Measurements from ENCODE around the gene REPIN1. TPM values are rescaled to one million over a fixed set of nuclear protein-coding genes. Genes with fewer than 3 reads are reported as not detected.

The REPIN1 gene
- total and polyA plus RNA-seq, 4 donors: 38.4 to 135 (median 62.0) TPM

GRCh38 chr7:150327308-150327707 lies 41.3 kb upstream of the REPIN1 start:
- H3K9me3 ChIP-seq (ENCODE audit: control insufficient read depth in 4 of 4, insufficient read depth in 3 of 4, low read length in 3 of 4): no peaks in the 10 kb centered on the region
- ATAC-seq (ENCODE audit: insufficient read depth, low FRiP score) (no peak), DNase-seq (no peak)
- no peak overlapping the region for H3K4me3 ChIP-seq
- 93 to 95% methylated on average over 3 of the region's 3 CpGs for WGBS, 2 donors
- H3K27me3 ChIP-seq (ENCODE audit: control insufficient read depth in 3 of 3, insufficient read depth in 3 of 3, low read length in 2 of 3): no peaks in the 10 kb centered on the region
- H3K4me1 ChIP-seq (ENCODE audit: control insufficient read depth in 5 of 5, insufficient read depth in 5 of 5, low read length in 5 of 5): peaks cover 0 to 33% (median 12%) of the 10 kb centered on the region in 5 donors
- no peak overlapping the region for H3K27ac ChIP-seq (ENCODE audit: low read depth in 1 of 2, low read length in 1 of 2)
- no peak for TF ChIP-seq CTCF (IDR thresholded peaks at IDR 0.05; ENCODE audit: control extremely low read depth, extremely low read depth)
- H3K36me3 ChIP-seq (ENCODE audit: control insufficient read depth in 4 of 4, insufficient read depth in 4 of 4, low read length in 4 of 4): peaks cover 0 to 20% (median 6%) of the 10 kb centered on the region in 4 donors
- no peak overlapping the region for H3K9ac ChIP-seq (ENCODE audit: insufficient read depth in 1 of 2, low read length in 2 of 2)

- no peaks in the 10 kb centered on the region for H3K9me3 ChIP-seq (ENCODE audit: control insufficient read depth in 4 of 4, insufficient read depth in 3 of 4, low read length in 3 of 4)
- 86 to 90% methylated on average over 22 of the region's 22 CpGs for WGBS, 2 donors
- H3K27me3 ChIP-seq (ENCODE audit: control insufficient read depth in 3 of 3, insufficient read depth in 3 of 3, low read length in 2 of 3): no peaks in the 10 kb centered on the region
- H3K4me1 ChIP-seq (ENCODE audit: control insufficient read depth in 5 of 5, insufficient read depth in 5 of 5, low read length in 5 of 5): peaks cover 0 to 17% (median 7%) of the 10 kb centered on the region in 5 donors
- H3K9ac ChIP-seq (ENCODE audit: insufficient read depth in 1 of 2, low read length in 2 of 2): no peak overlapping the region
- DNase-seq: no peak
- no peak for TF ChIP-seq CTCF (IDR thresholded peaks at IDR 0.05; ENCODE audit: control extremely low read depth, extremely low read depth)
- no peak overlapping the region for H3K4me3 ChIP-seq
- ATAC-seq (ENCODE audit: insufficient read depth, low FRiP score): no peak
- H3K27ac ChIP-seq (ENCODE audit: low read depth in 1 of 2, low read length in 1 of 2): no peak overlapping the region
- peaks cover 0 to 20% (median 9%) of the 10 kb centered on the region in 4 donors for H3K36me3 ChIP-seq (ENCODE audit: control insufficient read depth in 4 of 4, insufficient read depth in 4 of 4, low read length in 4 of 4)
Measured at GRCh38 chr7:150329331-150330120, 39.1 kb upstream of the REPIN1 start.

GRCh38 chr7:150330211-150330885 lies 38.3 kb upstream of the REPIN1 start:
- Histone ChIP-seq H3K9ac (ENCODE audit: insufficient read depth in 1 of 2, low read length in 2 of 2) (no peak overlapping the region), H3K36me3 (ENCODE audit: control insufficient read depth in 4 of 4, insufficient read depth in 4 of 4, low read length in 4 of 4) (peaks cover 0 to 20% (median 9%) of the 10 kb centered on the region in 4 donors), H3K27ac (ENCODE audit: low read depth in 1 of 2, low read length in 1 of 2) (no peak overlapping the region), H3K27me3 (ENCODE audit: control insufficient read depth in 3 of 3, insufficient read depth in 3 of 3, low read length in 2 of 3) (no peaks in the 10 kb centered on the region), H3K4me3 (no peak overlapping the region), H3K9me3 (ENCODE audit: control insufficient read depth in 4 of 4, insufficient read depth in 3 of 4, low read length in 3 of 4) (no peaks in the 10 kb centered on the region), H3K4me1 (ENCODE audit: control insufficient read depth in 5 of 5, insufficient read depth in 5 of 5, low read length in 5 of 5) (peaks cover 0 to 17% (median 0%) of the 10 kb centered on the region in 5 donors)
- DNase-seq (no peak), ATAC-seq (ENCODE audit: insufficient read depth, low FRiP score) (no peak)
- TF ChIP-seq CTCF (IDR thresholded peaks at IDR 0.05; ENCODE audit: control extremely low read depth, extremely low read depth): no peak
- WGBS, 2 donors: 93 to 94% methylated on average over 19 of the region's 19 CpGs
